ENCODE results near the gene NT5E.

The NT5E gene

DNA sequence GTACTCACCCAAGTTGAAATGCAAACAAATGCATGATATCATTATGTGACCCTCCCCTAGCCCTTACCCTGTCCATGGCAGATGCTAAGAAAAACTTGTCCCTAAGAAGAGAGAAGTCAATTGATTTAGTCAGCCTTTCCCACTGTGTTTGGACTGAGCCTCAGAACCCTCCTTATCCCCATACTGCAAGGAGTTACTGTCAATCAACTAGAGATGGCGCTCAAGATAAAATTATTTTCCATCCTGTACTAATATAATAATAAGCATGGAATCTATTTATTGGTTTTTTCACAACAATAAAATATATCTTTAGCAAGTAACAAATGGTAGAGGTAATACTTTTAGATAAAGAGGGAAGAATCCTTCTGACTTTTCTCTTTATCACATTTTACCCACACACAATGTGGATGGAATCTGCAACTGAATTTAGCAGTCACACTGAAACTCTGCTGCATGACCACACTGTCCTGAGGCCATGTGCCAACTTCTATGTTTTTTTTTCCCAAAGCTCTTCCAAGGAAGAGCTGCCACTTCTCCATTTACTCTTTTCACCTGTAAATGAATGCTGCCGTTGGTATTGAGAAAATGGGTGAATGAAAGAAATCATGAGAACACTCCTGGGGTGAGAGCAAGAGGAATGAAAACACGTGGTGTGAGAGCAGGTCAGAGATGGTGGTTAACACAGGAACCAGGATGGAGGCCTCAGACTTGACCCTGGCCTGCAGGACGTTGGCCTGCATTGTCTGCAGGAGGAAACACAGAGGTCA is 10.5 kb downstream of the NT5E start:
- Histone ChIP-seq H3K4me3 (no peak overlapping the region), H4K20me1 (no peaks in the 10 kb centered on the region), H3K4me2 (peak overlapping the region; percentile 64 to 84 (median 81)), H3K27ac (peak overlapping the region in 10 of 11 experiments; percentile 30 to 98 (median 93); a peak in 19 of 22 replicates), H3K4me1 (peaks cover 76 to 95% (median 89%) of the 10 kb centered on the region in 10 experiments), H3K36me3 (no peaks in the 10 kb centered on the region), H3K27me3 (no peaks in the 10 kb centered on the region), H3K9me3 (replicated peaks in 1 of 11) (no peaks in the 10 kb centered on the region), H3K9ac (peak overlapping the region in 8 of 11 experiments; percentile 62 to 83 (median 80); a peak in 15 of 22 replicates)
- no peak for TF ChIP-seq Cebpa-rat (IDR thresholded peaks at IDR 0.05)

DNA sequence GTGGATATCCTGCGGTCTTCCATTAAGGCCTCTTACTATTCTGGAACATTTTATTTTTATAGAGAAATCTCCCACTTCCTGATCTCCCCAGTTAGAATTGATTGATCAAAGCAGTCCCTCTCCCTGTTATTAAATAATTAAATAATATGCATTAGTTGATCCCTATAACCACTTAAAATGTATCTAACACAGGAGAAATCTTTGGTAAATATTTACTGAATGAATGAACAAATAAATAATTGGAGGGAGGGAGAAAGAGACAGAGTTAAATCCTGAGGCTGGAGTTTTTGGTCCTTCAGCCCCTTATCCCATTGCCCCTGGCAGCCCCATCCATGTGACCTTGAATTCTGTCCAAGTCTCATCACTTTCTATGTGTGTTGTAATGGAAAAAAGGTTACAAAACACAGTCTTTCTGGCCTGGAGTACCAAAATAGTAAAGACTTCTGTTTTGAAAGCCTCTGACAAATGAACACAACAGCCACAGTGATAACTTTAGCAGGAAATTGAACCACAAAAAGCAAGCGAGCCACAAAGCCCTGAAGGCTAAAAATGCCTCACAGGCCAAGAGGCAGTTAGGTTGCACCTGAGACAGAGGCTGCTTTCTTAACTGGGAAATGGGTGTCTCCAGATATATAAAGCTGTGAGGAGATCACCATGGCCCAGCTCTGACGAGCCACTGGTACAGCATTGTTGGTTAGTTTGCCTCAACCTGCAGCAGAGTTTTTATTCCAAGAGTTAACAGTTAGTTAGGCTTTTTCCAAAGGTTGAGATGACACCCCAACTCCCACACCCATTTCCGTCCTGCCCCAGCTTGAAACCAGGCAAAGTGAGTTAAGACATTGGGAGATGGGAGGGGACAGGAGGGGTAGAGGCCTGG is 11.3 kb downstream of the NT5E start:
- Histone ChIP-seq H3K9ac (peak overlapping the region in 9 of 11 experiments; percentile 53 to 83 (median 80); a peak in 17 of 22 replicates), H3K9me3 (replicated peaks in 1 of 11) (no peaks in the 10 kb centered on the region), H3K4me1 (peaks cover 84 to 98% (median 97%) of the 10 kb centered on the region in 10 experiments), H3K27me3 (no peaks in the 10 kb centered on the region), H3K27ac (peak overlapping the region in 10 of 11 experiments; percentile 47 to 98 (median 93); a peak in 21 of 22 replicates), H3K4me3 (peak overlapping the region in 4 of 10 experiments; percentile 25 to 42 (median 36); a peak in 4 of 20 replicates), H3K36me3 (no peaks in the 10 kb centered on the region), H4K20me1 (no peaks in the 10 kb centered on the region), H3K4me2 (peak overlapping the region; percentile 64 to 84 (median 81))
- TF ChIP-seq Cebpa-rat (IDR thresholded peaks at IDR 0.05), result peak in 8 of 11 experiments; percentile 49 to 86 (median 68); a peak in 12 of 22 replicates

DNA sequence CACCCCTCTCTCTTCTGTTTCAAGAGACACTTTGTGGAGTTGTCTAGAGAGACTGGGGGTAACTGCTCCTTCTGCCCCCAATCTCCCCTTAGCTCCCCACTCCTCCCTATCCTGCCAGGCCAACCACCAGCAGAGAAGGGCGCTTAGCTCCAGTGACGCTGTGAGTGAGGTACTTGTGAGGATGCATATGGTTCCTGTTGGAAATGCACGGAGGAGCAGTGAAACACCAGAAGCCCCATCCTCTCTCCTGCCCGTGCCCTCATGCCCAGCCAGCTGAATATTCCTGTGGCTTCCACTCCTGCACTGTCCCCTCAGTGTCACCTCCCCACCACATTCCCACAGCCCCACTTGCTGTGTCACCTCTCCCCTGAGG is 11.9 kb downstream of the NT5E start:
- peak overlapping the region in 5 of 10 experiments; percentile 10 to 42 (median 32); a peak in 4 of 20 replicates for H3K4me3 ChIP-seq
- TF ChIP-seq Cebpa-rat (IDR thresholded peaks at IDR 0.05), result no peak
- H3K27me3 ChIP-seq, result no peaks in the 10 kb centered on the region
- H4K20me1 ChIP-seq, result no peaks in the 10 kb centered on the region
- peak overlapping the region; percentile 64 to 84 (median 81) for H3K4me2 ChIP-seq
- peak overlapping the region in 10 of 11 experiments; percentile 47 to 98 (median 93); a peak in 21 of 22 replicates for H3K27ac ChIP-seq
- peaks cover 88 to 100% (median 98%) of the 10 kb centered on the region in 10 experiments for H3K4me1 ChIP-seq
- H3K9ac ChIP-seq, result peak overlapping the region in 9 of 11 experiments; percentile 53 to 83 (median 80); a peak in 17 of 22 replicates
- H3K36me3 ChIP-seq, result 0 out of 22 replicates have a peak, but pooled peaks cover 0 to under 1% (median 0%) of the 10 kb centered on the region in 11 experiments
- no peaks in the 10 kb centered on the region for H3K9me3 ChIP-seq (replicated peaks in 1 of 11)

GRCh38 chr6:85462673-85463072 is 12.8 kb downstream of the NT5E start:
- H3K4me1 ChIP-seq, result peaks cover 83 to 93% (median 89%) of the 10 kb centered on the region in 10 experiments
- H3K9ac ChIP-seq, result peak overlapping the region in 8 of 11 experiments; percentile 74 to 83 (median 80); a peak in 14 of 22 replicates
- no peaks in the 10 kb centered on the region for H3K27me3 ChIP-seq
- TF ChIP-seq Cebpa-rat (IDR thresholded peaks at IDR 0.05), result no peak
- H4K20me1 ChIP-seq, result no peaks in the 10 kb centered on the region
- H3K4me2 ChIP-seq, result peak overlapping the region; percentile 64 to 84 (median 81)
- peaks cover 0 to 8% (median 0%) of the 10 kb centered on the region in 11 experiments; a peak in 3 of 22 replicates for H3K36me3 ChIP-seq
- no peak overlapping the region for H3K4me3 ChIP-seq
- H3K9me3 ChIP-seq (replicated peaks in 1 of 11), result no peaks in the 10 kb centered on the region
- H3K27ac ChIP-seq, result peak overlapping the region in 9 of 11 experiments; percentile 59 to 98 (median 93); a peak in 17 of 22 replicates

DNA sequence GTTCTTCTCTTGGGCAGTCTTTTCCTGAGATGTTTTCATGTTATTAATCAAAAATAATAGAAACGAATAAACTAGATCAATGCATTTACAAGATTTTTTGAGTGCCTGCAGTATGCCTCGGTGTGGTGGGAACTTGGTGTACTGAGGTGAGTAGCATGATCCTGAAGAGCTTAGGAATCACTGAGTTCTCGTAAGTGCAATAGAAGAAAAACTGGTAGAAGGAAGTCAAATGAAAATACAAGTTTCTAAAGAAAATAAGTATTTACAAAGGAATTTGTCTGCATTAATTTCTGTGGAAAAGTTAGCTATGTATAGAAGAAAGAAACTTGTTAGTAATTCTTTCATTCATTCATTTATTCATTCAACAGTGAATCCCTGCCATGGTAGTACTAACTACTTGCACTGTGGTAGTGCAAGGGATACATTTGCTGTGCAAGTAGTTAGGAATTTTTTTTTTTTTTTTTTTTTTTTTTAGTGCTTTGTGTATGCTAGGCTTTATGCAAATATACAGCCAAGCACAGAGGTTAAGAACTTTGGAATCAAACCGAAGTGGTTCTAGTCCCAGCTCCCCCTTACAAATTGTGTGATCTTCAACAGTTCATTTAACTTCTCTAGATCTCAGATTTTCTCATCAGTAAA is 13.9 kb downstream of the NT5E start:
- Histone ChIP-seq H3K4me3 (no peak overlapping the region; a peak in 2 of 20 replicates), H4K20me1 (no peaks in the 10 kb centered on the region), H3K4me2 (peak overlapping the region; percentile 70 to 84 (median 81)), H3K9ac (peak overlapping the region in 8 of 11 experiments; percentile 73 to 83 (median 76); a peak in 15 of 22 replicates), H3K27ac (peak overlapping the region in 10 of 11 experiments; percentile 74 to 98 (median 93); a peak in 19 of 22 replicates), H3K4me1 (peaks cover 72 to 86% (median 79%) of the 10 kb centered on the region in 10 experiments), H3K9me3 (replicated peaks in 1 of 11) (no peaks in the 10 kb centered on the region), H3K36me3 (peaks cover 0 to 8% (median 0%) of the 10 kb centered on the region in 11 experiments; a peak in 5 of 22 replicates), H3K27me3 (no peaks in the 10 kb centered on the region)
- TF ChIP-seq Cebpa-rat (IDR thresholded peaks at IDR 0.05), result no peak

GRCh38 chr6:85464260-85464644 is 14.4 kb downstream of the NT5E start:
- Histone ChIP-seq H3K4me1 (peaks cover 67 to 85% (median 76%) of the 10 kb centered on the region in 10 experiments), H3K27ac (peak overlapping the region in 10 of 11 experiments; percentile 74 to 98 (median 93); a peak in 21 of 22 replicates), H4K20me1 (no peaks in the 10 kb centered on the region), H3K27me3 (no peaks in the 10 kb centered on the region), H3K4me3 (peak overlapping the region in 3 of 10 experiments; percentile 13 to 28 (median 18); a peak in 3 of 20 replicates), H3K4me2 (peak overlapping the region; percentile 70 to 84 (median 81)), H3K9ac (peak overlapping the region in 10 of 11 experiments; percentile 61 to 79 (median 74); a peak in 18 of 22 replicates), H3K9me3 (replicated peaks in 1 of 11) (no peaks in the 10 kb centered on the region), H3K36me3 (peaks cover 0 to 12% (median 0%) of the 10 kb centered on the region in 11 experiments; a peak in 5 of 22 replicates)
- peak in 2 of 11 experiments; percentile 11 to 42; a peak in 3 of 22 replicates for TF ChIP-seq Cebpa-rat (IDR thresholded peaks at IDR 0.05)

DNA sequence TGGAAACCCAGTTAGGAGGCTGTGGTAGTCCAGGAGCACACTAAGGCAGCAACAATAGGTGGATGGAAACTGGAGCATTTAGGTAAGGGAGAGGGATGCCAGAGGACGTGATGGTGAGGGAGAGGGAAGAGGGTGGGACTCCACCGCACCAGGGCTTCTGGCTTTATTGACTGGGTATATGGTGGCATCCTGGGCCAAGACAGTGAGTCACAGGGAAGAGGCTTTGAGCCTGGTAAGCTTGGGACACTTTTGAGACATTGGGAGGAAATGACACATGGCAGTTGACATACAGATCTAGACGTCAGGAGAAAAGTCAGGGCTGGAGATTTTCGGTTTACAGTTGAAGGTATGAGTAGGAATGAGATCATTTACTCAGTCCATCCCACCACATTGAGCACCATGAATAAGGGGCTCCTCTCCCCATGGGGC is 14.9 kb downstream of the NT5E start:
- H3K27ac ChIP-seq, result peak overlapping the region in 10 of 11 experiments; percentile 74 to 98 (median 93); a peak in 21 of 22 replicates

More for the DNA sequence above, 14.9 kb downstream of the NT5E start:
- no peaks in the 10 kb centered on the region for H3K9me3 ChIP-seq (replicated peaks in 1 of 11)
- peaks cover 0 to 15% (median 0%) of the 10 kb centered on the region in 11 experiments; a peak in 5 of 22 replicates for H3K36me3 ChIP-seq
- peaks cover 62 to 85% (median 76%) of the 10 kb centered on the region in 10 experiments for H3K4me1 ChIP-seq
- peak overlapping the region in 2 of 10 experiments; percentile 18 to 28; a peak in 2 of 20 replicates for H3K4me3 ChIP-seq
- H3K27me3 ChIP-seq, result no peaks in the 10 kb centered on the region
- TF ChIP-seq Cebpa-rat (IDR thresholded peaks at IDR 0.05), result no peak
- peak overlapping the region; percentile 70 to 84 (median 81) for H3K4me2 ChIP-seq
- H4K20me1 ChIP-seq, result no peaks in the 10 kb centered on the region
- peak overlapping the region in 10 of 11 experiments; percentile 61 to 79 (median 74); a peak in 18 of 22 replicates for H3K9ac ChIP-seq
